KMS-11 (cell line): ENCODE results near the gene GALNT9.
"Not testable (repeated sequence)": the region's sequence is repeated elsewhere in the genome, so short reads cannot be mapped to it uniquely, and the experiment has no call there.

Source experiments
- H2AFZ ChIP-seq: fragments of 200-600 bp; sonication (generic); 2 replicates; pipeline ENCODE4 v1.6.1; 2016; ENCODE audit warnings: antibody characterized with exemption, mixed run types, low read depth
- H3K27ac ChIP-seq: fragments of 200-600 bp; sonication (generic); 2 replicates; pipeline ENCODE4 v1.6.1; 2016; ENCODE audit warnings: mild to moderate bottlenecking, mixed run types
- H3K27me3 ChIP-seq: fragments of 200-600 bp; sonication (generic); 2 replicates; pipeline ENCODE4 v1.6.1; 2017; ENCODE audit warnings: mild to moderate bottlenecking, low read depth, mixed run types, moderate library complexity; ENCODE audit not compliant: insufficient read depth
- H3K36me3 ChIP-seq: fragments of 200-600 bp; sonication (generic); 2 replicates; pipeline ENCODE4 v1.6.1; 2017; ENCODE audit warnings: mild to moderate bottlenecking, mixed run types; ENCODE audit not compliant: insufficient read depth
- H3K4me1 ChIP-seq: fragments of 200-600 bp; sonication (generic); 2 replicates; pipeline ENCODE4 v1.6.1; 2016; ENCODE audit warnings: mild to moderate bottlenecking, low read depth, mixed run types; ENCODE audit not compliant: poor library complexity, severe bottlenecking
- H3K4me2 ChIP-seq: fragments of 200-600 bp; sonication (generic); 2 replicates; pipeline ENCODE4 v1.7.0; 2016; ENCODE audit warnings: mild to moderate bottlenecking, mixed run types
- H3K4me3 ChIP-seq: fragments of 200-600 bp; sonication (generic); IDR thresholded peaks from 2 replicates; pipeline ENCODE4 v1.6.1; 2017; ENCODE audit warnings: low read depth, low read length, mixed read lengths; ENCODE audit not compliant: insufficient read depth
- H3K79me2 ChIP-seq: fragments of 200-600 bp; sonication (generic); 2 replicates; pipeline ENCODE4 v1.6.1; 2016; ENCODE audit warnings: low read depth, mixed run types; ENCODE audit not compliant: insufficient read depth
- H3K9ac ChIP-seq: fragments of 200-600 bp; sonication (generic); 2 replicates; pipeline ENCODE4 v1.6.1; 2016; ENCODE audit warnings: mild to moderate bottlenecking, mixed run types
- H4K20me1 ChIP-seq: fragments of 200-600 bp; sonication (generic); 2 replicates; pipeline ENCODE4 v1.6.1; 2016; ENCODE audit warnings: mild to moderate bottlenecking, mixed run types; ENCODE audit not compliant: insufficient read depth
- CTCF ChIP-seq: fragments of 200-600 bp; sonication (generic); conservative IDR thresholded peaks from 2 replicates; pipeline ENCODE4 v1.6.1; 2017; ENCODE audit warnings: low read depth, mild to moderate bottlenecking, antibody characterized with exemption, low read length, moderate library complexity, mixed read lengths

The GALNT9 gene

GRCh38 chr12:132300789-132301722 is 28.3 kb downstream of the GALNT9 start:
- Histone ChIP-seq H2AFZ (no peak overlapping the region), H3K4me2 (no peak overlapping the region), H3K79me2 (no peaks in the 10 kb centered on the region), H4K20me1 (no peaks in the 10 kb centered on the region), H3K27me3 (no peaks in the 10 kb centered on the region), H3K36me3 (no peaks in the 10 kb centered on the region), H3K4me1 (no peaks in the 10 kb centered on the region), H3K4me3 (no peak overlapping the region), H3K27ac (no peak overlapping the region), H3K9ac (no peak overlapping the region)
- TF ChIP-seq CTCF: no peak

- Histone ChIP-seq H3K27me3 (no peaks in the 10 kb centered on the region), H4K20me1 (no peaks in the 10 kb centered on the region), H3K9ac (no peak overlapping the region), H3K27ac (no peak overlapping the region), H3K4me1 (no peaks in the 10 kb centered on the region), H3K36me3 (no peaks in the 10 kb centered on the region), H3K4me2 (no peak overlapping the region), H3K4me3 (no peak overlapping the region), H3K79me2 (no peaks in the 10 kb centered on the region), H2AFZ (no peak overlapping the region)
- TF ChIP-seq CTCF: no peak
Observed at GRCh38 chr12:132296063-132296462, 33.3 kb downstream of the GALNT9 start.

DNA sequence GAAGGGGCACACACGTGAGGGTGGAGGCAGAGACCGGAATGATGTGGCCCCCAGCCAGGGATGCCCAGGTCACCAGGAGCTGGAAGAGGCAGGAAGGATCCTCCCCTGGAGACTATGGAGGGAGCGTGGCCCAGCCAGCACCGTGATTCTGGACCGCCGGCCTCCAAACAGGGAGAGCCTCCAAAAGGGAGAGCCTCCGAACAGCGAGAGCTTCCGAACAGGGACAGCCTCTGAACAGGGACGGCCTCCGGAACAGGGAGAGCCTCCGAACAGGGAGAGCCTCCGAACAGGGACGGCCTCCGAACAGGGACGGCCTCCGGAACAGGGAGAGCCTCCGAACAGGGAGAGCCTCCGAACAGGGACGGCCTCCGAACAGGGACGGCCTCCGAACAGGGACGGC is 33.8 kb downstream of the GALNT9 start:
- H4K20me1 ChIP-seq, H3K4me2 ChIP-seq, H3K4me3 ChIP-seq, H2AFZ ChIP-seq, H3K36me3 ChIP-seq, H3K27me3 ChIP-seq, H3K79me2 ChIP-seq, H3K27ac ChIP-seq, H3K4me1 ChIP-seq, H3K9ac ChIP-seq: not testable (repeated sequence)

- Histone ChIP-seq H3K4me2 (no peak overlapping the region), H4K20me1 (no peaks in the 10 kb centered on the region), H3K9ac (no peak overlapping the region), H2AFZ (no peak overlapping the region), H3K36me3 (no peaks in the 10 kb centered on the region), H3K27me3 (no peaks in the 10 kb centered on the region), H3K79me2 (no peaks in the 10 kb centered on the region), H3K4me3 (no peak overlapping the region), H3K4me1 (no peaks in the 10 kb centered on the region), H3K27ac (no peak overlapping the region)
- TF ChIP-seq CTCF: no peak
Observed at GRCh38 chr12:132295101-132295526, 34.3 kb downstream of the GALNT9 start.
